Heart left ventricle (tissue), 13 donors: ENCODE data around the gene ZFPM1.

ENCODE experiments used
- CTCF ChIP-seq, 12 donors: fragments of 200-600 bp; sonication (generic) in 4 of 12; IDR thresholded peaks; one replicate each; pipeline versions ENCODE4 v1.5.0 to v1.8.0; 2018 to 2022; ENCODE audit warnings: antibody characterized with exemption in 12 of 12, mild to moderate bottlenecking in 5 of 12
- POLR2A ChIP-seq, 2 donors: fragments of 450-650 bp; IDR thresholded peaks; one replicate each; pipeline ENCODE4 v1.6.1; 2017; ENCODE audit warnings: antibody characterized with exemption in 2 of 2, mild to moderate bottlenecking in 2 of 2, moderate library complexity in 2 of 2
- donor health status: ischemic (EF 13 %, LVEDD 7.1; RV severe dilation, severe dysfunction).
- donor health status: DM: no; HTN: yes; CAD: no.
- donor health status: DM: no; HTN: no; CAD: no.
- donor health status: ischemic (EF 25% LVEDD 6.9; RV normal size, moderate dysfunction).
- donor health status: ischemic (EF 25% LVEDD 5.7; RV mildly dilated, moderate dysfunction).
- donor health status: ischemic (EF 35%, LVEDD 5.7; RV mildly dilated, moderate dysfunction).
- donor health status: nonischemic (EF 11% LVEDD 7.7; RV severe dilation, severe dysfunction).
- donor health status: DM: yes; HTN: yes; CAD: no.
- donor health status: PGD.
- donor health status: ischemic (EF 29% LVEDD 5.4; RV normal size, mild dysfunction).
- donor health status: nonischemic (EF 23%, LVEDD 6.1; RV moderate dilation, normal function).

- TF ChIP-seq CTCF (IDR thresholded peaks at IDR 0.05) (no peak), POLR2A (IDR thresholded peaks at IDR 0.05) (no peak)
Observed at GRCh38 chr16:88460496-88461330, 7.6 kb downstream of the ZFPM1 start.
